Calu3 (cell line): ENCODE measurements around the gene ICOSLG. TPM values are rescaled to one million over a fixed set of nuclear protein-coding genes. Genes with fewer than 3 reads are reported as not detected.
"Not testable (repeated sequence)": the region's sequence is repeated elsewhere in the genome, so short reads cannot be mapped to it uniquely, and the experiment has no call there.

Experiments
- Bru-seq: library from RNA; stranded (reverse); fragments of 400-500 nt; gene quantifications from one replicate; lab custom pipeline; 2021; lab: Mats Ljungman, UMichigan
- BruChase-seq, 2 experiments: library from RNA; stranded (reverse); fragments of 400-500 nt; gene quantifications; one replicate each; lab custom pipeline; 2021; lab: Mats Ljungman, UMichigan
- BruUV-seq: library from RNA; stranded (reverse); fragments of 400-500 nt; replicated peaks from 2 replicates; lab custom pipeline; 2021; lab: Mats Ljungman, UMichigan
- CTCF ChIA-PET: fragments of 300-600 bp; sonication (Branson Sonifier 250); formaldehyde crosslinking; loops from one replicate; lab custom pipeline; 2022; ENCODE audit warnings: antibody characterized with exemption; lab: Charles Lee
- DNase-seq: peaks from one replicate; pipeline ENCODE4 v3.0.0; 2022
- H3K27ac Mint-ChIP-seq: one replicate; pipeline ENCODE4 v1.8.0; 2022; ENCODE audit warnings: mixed read lengths; ENCODE audit not compliant: unreplicated experiment
- H3K27me3 Mint-ChIP-seq: one replicate; pipeline ENCODE4 v1.8.0; 2022; ENCODE audit warnings: mixed read lengths; ENCODE audit not compliant: unreplicated experiment
- H3K36me3 Mint-ChIP-seq: one replicate; pipeline ENCODE4 v1.8.0; 2022; ENCODE audit warnings: mild to moderate bottlenecking, moderate library complexity, mixed read lengths; ENCODE audit not compliant: insufficient read depth, unreplicated experiment
- H3K4me1 Mint-ChIP-seq: one replicate; pipeline ENCODE4 v1.8.0; 2022; ENCODE audit warnings: mild to moderate bottlenecking, low read depth, mixed read lengths; ENCODE audit not compliant: unreplicated experiment
- H3K4me3 Mint-ChIP-seq: one replicate; pipeline ENCODE4 v1.8.0; 2022; ENCODE audit warnings: mild to moderate bottlenecking, low read depth, moderate library complexity, mixed read lengths; ENCODE audit not compliant: unreplicated experiment
- H3K9me3 Mint-ChIP-seq: one replicate; pipeline ENCODE4 v1.8.0; 2022; ENCODE audit warnings: low read depth, mixed read lengths; ENCODE audit not compliant: unreplicated experiment
- intact Hi-C: fragments of 100-400 bp; cut with micrococcal nuclease; formaldehyde crosslinking; loops from one replicate; pipeline ENCODE4 v1.10.0; 2022; ENCODE audit not compliant: unreplicated experiment
- long read RNA-seq: library from polyadenylated mRNA; stranded (forward); transcript quantifications from one replicate; pipeline ENCODE4 v2.0.0, GENCODE V29; 2022
- total RNA-seq: library from RNA; stranded (reverse); gene quantifications from 2 replicates; pipeline ENCODE4 v1.2.3, GENCODE V29; 2022
- TF ChIP-seq, protein P1 (sequence below): fragments of 200-600 bp; IDR thresholded peaks from one replicate; pipeline ENCODE4 v1.8.0; 2022; ENCODE audit warnings: antibody characterized with exemption; ENCODE audit not compliant: unreplicated experiment

Gene ICOSLG, protein sequence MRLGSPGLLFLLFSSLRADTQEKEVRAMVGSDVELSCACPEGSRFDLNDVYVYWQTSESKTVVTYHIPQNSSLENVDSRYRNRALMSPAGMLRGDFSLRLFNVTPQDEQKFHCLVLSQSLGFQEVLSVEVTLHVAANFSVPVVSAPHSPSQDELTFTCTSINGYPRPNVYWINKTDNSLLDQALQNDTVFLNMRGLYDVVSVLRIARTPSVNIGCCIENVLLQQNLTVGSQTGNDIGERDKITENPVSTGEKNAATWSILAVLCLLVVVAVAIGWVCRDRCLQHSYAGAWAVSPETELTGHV
- total RNA-seq (3.4 and 5.6 TPM in 2 replicates), Bru-seq, nascent RNA (percentile 20 among the genes with signal in this experiment), BruChase-seq, experiment 1, labeled RNA remaining after a 6-hour chase (percentile 33 among the genes with signal in this experiment), BruChase-seq, experiment 2, labeled RNA remaining after a 2-hour chase (percentile 29 among the genes with signal in this experiment)
- long read RNA-seq, full-length matches to known transcripts: 2 of 2 reads
- long read RNA-seq, partial matches to known transcripts: 0 of 2 reads
- long read RNA-seq, other reads (novel, unspliced or antisense): 0 of 2 reads

DNA sequence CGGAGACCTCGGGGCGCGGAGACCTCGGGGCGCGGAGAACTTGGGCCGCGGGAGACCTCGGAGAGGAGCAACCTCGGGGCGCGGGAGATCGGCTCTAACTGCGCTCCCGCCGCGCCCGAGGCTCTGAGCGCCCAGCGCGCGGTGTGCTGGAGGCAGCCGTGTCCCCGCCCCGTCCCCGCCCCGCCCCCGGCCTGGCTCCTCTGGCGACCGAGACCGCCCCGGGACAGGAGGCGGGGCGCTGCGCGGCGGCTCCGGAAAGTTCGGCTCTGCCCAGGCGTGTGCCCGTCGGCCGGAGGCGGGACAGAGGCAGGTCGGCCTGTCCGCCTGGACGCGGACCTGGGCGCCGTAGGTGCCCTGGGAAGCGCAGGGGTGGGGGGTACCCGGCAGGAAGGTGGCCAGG is at the start of gene ICOSLG:
Gene ICOSLG (minus strand): TSS at position 102 of the 400 bp plus-strand sequence. CDS start 126 bp downstream, outside the sequence.
- intact Hi-C loops, H3K27me3 Mint-ChIP-seq, H3K9me3 Mint-ChIP-seq, H3K36me3 Mint-ChIP-seq, H3K4me1 Mint-ChIP-seq, BruUV-seq, H3K4me3 Mint-ChIP-seq, H3K27ac Mint-ChIP-seq, DNase-seq, CTCF ChIA-PET: not testable (repeated sequence)

DNA sequence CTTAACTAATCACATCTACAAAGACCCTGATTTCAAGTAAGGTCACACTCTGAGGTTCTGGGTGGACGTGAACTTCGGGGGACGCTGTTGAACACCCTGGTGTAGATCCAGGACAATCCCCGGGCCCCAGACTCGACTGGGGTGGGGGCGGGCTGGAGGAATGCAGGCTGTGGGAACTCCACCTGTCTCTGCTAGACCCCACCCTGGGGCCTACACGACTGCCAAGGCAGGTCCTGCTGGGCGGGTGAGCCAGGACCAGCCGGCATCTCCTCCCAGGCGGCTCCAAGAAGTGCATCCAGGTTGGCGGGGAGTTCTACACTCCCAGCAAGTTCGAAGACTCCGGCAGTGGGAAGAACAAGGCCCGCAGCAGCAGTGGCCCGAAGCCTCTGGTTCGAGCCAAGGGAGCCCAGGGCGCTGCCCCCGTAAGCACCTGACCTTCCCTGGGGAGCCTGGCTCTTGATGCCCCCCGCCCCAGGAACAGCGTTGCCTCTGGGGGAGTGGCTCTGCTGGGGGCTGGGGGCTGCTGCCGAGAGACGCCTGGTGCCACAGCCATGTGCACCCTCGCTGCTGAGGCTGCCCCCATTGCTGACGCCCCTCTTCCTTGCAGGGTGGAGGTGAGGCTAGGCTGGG is 48.8 kb upstream of the ICOSLG start:
- intact Hi-C loops: no loop called here
- H3K4me3 Mint-ChIP-seq: no peak overlapping the region
- H3K9me3 Mint-ChIP-seq: no peaks in the 10 kb centered on the region
- H3K4me1 Mint-ChIP-seq: no peaks in the 10 kb centered on the region
- BruUV-seq: no TSS peak
- peaks cover 13% of the 10 kb centered on the region for H3K36me3 Mint-ChIP-seq
- no peak overlapping the region for H3K27ac Mint-ChIP-seq
- peaks cover 60% of the 10 kb centered on the region for H3K27me3 Mint-ChIP-seq
- DNase-seq: no peak
- CTCF ChIA-PET: no interaction called here
- TF ChIP-seq, protein P1, sequence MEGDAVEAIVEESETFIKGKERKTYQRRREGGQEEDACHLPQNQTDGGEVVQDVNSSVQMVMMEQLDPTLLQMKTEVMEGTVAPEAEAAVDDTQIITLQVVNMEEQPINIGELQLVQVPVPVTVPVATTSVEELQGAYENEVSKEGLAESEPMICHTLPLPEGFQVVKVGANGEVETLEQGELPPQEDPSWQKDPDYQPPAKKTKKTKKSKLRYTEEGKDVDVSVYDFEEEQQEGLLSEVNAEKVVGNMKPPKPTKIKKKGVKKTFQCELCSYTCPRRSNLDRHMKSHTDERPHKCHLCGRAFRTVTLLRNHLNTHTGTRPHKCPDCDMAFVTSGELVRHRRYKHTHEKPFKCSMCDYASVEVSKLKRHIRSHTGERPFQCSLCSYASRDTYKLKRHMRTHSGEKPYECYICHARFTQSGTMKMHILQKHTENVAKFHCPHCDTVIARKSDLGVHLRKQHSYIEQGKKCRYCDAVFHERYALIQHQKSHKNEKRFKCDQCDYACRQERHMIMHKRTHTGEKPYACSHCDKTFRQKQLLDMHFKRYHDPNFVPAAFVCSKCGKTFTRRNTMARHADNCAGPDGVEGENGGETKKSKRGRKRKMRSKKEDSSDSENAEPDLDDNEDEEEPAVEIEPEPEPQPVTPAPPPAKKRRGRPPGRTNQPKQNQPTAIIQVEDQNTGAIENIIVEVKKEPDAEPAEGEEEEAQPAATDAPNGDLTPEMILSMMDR: no peak

DNA sequence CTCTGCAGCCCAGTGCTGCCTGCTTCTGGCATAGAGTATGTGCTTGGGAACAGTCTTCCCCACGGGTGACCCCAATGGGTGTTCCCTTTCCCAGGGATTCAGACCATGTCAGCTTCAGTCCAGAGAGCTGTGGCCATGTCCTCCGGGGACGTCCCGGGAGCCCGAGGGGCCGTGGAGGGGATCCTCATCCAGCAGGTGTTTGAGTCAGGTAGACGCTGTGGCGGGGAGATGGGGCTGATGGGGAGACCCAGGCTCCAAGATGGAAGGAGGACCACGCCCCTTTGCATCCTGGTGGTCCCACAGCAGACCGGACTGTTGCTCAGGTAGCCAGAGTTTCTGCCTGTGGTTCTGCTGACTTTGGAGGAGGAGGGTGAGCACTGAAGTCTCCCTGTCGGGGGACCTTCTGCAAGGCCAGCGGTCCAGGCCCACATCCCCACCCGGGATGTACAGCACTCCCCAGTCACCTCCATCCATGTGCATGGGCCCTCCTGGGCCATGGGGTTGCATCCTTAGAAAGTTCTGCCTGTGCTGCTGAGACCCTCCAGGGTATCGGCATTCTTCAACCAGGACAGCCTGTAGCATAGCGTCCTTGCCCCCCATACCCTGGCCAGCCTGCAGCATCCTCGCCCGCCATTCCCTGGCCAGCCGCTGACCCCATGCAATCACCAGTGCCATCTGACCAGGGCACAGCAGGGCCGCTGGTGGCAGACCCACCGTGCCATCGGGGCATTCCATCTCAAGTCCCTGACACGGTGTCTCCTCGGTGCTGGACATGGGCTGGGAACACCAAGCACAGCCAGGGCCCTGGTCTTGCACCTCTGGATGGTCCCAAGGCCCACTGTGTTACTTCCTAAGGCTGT is 47.7 kb upstream of the ICOSLG start:
- Mint-ChIP-seq H3K4me3 (no peak overlapping the region), H3K27ac (no peak overlapping the region), H3K27me3 (peaks cover 70% of the 10 kb centered on the region), H3K9me3 (no peaks in the 10 kb centered on the region), H3K4me1 (no peaks in the 10 kb centered on the region), H3K36me3 (peaks cover 13% of the 10 kb centered on the region)
- BruUV-seq: no TSS peak
- intact Hi-C loops: no loop called here
- TF ChIP-seq, protein P1: no peak
- no peak for DNase-seq
- CTCF ChIA-PET: no interaction called here

DNA sequence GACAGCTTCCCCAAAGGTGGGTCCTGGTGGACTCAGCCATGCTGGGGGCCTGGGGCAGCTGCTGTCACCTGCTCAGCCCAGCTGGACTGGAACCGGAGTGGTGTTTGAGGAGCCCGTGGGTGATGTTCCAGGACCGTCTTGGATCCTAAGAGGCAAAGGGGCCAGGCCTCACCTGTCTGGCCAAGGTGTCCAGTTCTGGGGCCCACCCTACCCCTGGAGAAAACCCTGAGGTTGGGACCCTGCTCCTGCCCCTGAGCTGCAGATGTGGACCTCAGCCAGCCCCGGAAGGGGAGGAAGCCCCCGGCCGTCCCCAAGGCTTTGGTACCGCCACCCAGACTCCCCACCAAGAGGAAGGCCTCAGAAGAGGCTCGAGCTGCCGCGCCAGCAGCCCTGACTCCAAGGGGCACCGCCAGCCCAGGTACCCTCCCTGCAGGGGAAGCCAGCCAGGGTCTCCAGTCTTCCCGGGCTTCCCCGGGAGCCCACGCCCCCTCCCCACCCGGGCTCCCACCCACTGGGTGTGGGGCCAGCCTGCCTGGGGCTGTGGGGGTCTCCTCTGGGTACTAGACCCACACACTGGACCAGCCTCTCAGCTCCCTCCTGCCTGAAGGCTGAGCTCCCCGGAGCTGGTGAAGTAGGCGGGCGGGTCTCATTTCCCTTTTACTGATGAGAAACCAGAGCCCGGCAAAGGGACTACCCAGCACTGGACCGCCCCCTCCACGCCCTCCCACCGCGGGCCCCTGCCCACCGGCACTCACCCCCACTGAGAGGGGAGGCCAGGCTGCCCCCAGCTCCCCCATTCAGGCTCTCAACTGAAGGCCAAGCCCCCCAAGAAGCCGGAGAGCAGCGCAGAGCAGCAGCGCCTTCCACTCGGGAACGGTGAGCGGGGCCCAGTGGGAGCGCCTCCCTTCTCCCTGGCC is 46.2 kb upstream of the ICOSLG start:
- Mint-ChIP-seq H3K4me3 (no peak overlapping the region), H3K36me3 (peaks cover 8% of the 10 kb centered on the region), H3K9me3 (no peaks in the 10 kb centered on the region)

More for the DNA sequence above, 46.2 kb upstream of the ICOSLG start:
- CTCF ChIA-PET: no interaction called here
- Mint-ChIP-seq H3K4me1 (no peaks in the 10 kb centered on the region), H3K27me3 (peaks cover 74% of the 10 kb centered on the region), H3K27ac (no peak overlapping the region)
- no TSS peak for BruUV-seq
- TF ChIP-seq, protein P1: no peak
- no peak for DNase-seq
- intact Hi-C loops: no loop called here
